OCI-LY7 (cell line): ENCODE measurements around the gene GRIK1. TPM values are rescaled to one million over a fixed set of nuclear protein-coding genes. Genes with fewer than 3 reads are reported as not detected.
"Not testable (repeated sequence)": the region's sequence is repeated elsewhere in the genome, so short reads cannot be mapped to it uniquely, and the experiment has no call there.

Source experiments
- BruUV-seq: library from RNA; stranded (reverse); fragments of 400-500 nt; replicated peaks from 2 replicates; lab custom pipeline; 2021; lab: Mats Ljungman, UMichigan
- CTCF ChIA-PET: fragments of 300-600 bp; sonication (Branson Sonifier 250); formaldehyde crosslinking; loops from one replicate; lab custom pipeline; 2022; ENCODE audit warnings: antibody characterized with exemption; ENCODE audit not compliant: unreplicated experiment; lab: Charles Lee
- POLR2A ChIA-PET: fragments of 300-600 bp; sonication (Branson Sonifier 250); formaldehyde crosslinking; loops from one replicate; lab custom pipeline; 2022; ENCODE audit warnings: antibody characterized with exemption; lab: Charles Lee
- DNase-seq: peaks from one replicate; pipeline ENCODE4 v3.0.0-alpha.2; 2015; ENCODE audit warnings: low spot score
- H2AFZ ChIP-seq: fragments of 200-600 bp; sonication (generic), shearing (Covaris generic); 2 replicates; pipeline ENCODE4 v1.6.1; 2014; ENCODE audit warnings: mild to moderate bottlenecking, antibody characterized with exemption, low read length, moderate library complexity
- H3K27ac ChIP-seq: fragments of 200-600 bp; sonication (generic); 2 replicates; pipeline ENCODE4 v1.5.1; 2014; ENCODE audit warnings: mixed run types, low read depth, mild to moderate bottlenecking, moderate library complexity, low read length, inconsistent platforms; ENCODE audit not compliant: poor library complexity, severe bottlenecking
- H3K36me3 ChIP-seq: fragments of 200-600 bp; sonication (generic); 2 replicates; pipeline ENCODE4 v1.6.1; 2014; ENCODE audit warnings: mild to moderate bottlenecking, antibody characterized with exemption, low read length, moderate library complexity, mixed read lengths; ENCODE audit not compliant: insufficient read depth
- H3K4me1 ChIP-seq: fragments of 200-600 bp; sonication (generic); 2 replicates; pipeline ENCODE4 v1.5.1; 2014; ENCODE audit warnings: mild to moderate bottlenecking, low read length; ENCODE audit not compliant: insufficient read depth, poor library complexity, severe bottlenecking
- H3K4me2 ChIP-seq: fragments of 200-600 bp; sonication (generic); 2 replicates; pipeline ENCODE4 v1.6.1; 2014; ENCODE audit warnings: mild to moderate bottlenecking, low read length
- H3K4me3 ChIP-seq: fragments of 200-600 bp; sonication (generic); 2 replicates; pipeline ENCODE4 v1.5.1; 2014; ENCODE audit warnings: mild to moderate bottlenecking, low read depth, low read length; ENCODE audit not compliant: poor library complexity, severe bottlenecking
- H3K79me2 ChIP-seq: fragments of 200-600 bp; sonication (generic); 2 replicates; pipeline ENCODE4 v1.6.1; 2016; ENCODE audit warnings: low read depth, mild to moderate bottlenecking, low read length, moderate library complexity, mixed read lengths; ENCODE audit not compliant: insufficient read depth
- H3K9me2 ChIP-seq: fragments of 200-600 bp; sonication (generic); 2 replicates; pipeline ENCODE4 v1.6.1; 2016; ENCODE audit warnings: mild to moderate bottlenecking, low read length, mixed read lengths; ENCODE audit not compliant: insufficient read depth
- H3K9me3 ChIP-seq: fragments of 200-600 bp; sonication (generic); 2 replicates; pipeline ENCODE4 v1.6.1; 2014; ENCODE audit warnings: mild to moderate bottlenecking, mixed run types, low read length, mixed read lengths
- H4K20me1 ChIP-seq: fragments of 200-600 bp; sonication (generic); 2 replicates; pipeline ENCODE4 v1.6.1; 2014; ENCODE audit warnings: mild to moderate bottlenecking, antibody characterized with exemption, low read length, moderate library complexity, mixed read lengths; ENCODE audit not compliant: insufficient read depth
- EZH2phosphoT487 ChIP-seq: fragments of 200-600 bp; sonication (generic); IDR thresholded peaks from 2 replicates; pipeline ENCODE4 v1.6.1; 2018; ENCODE audit warnings: low read depth, borderline replicate concordance, mild to moderate bottlenecking, mixed run types, antibody characterized with exemption, low read length, moderate library complexity, mixed read lengths
- intact Hi-C: fragments of 100-400 bp; cut with micrococcal nuclease; formaldehyde crosslinking; loops from one replicate; pipeline ENCODE4 v1.10.0; 2022; ENCODE audit not compliant: unreplicated experiment
- total RNA-seq, 2 experiments: library from RNA; depleted of rRNA in 1 of 2; stranded (reverse); fragments of >200 nt in 1 of 2; shearing (Covaris generic) in 1 of 2; gene quantifications; 2 replicates each; pipeline ENCODE4 v1.2.3, GENCODE V29; 2014 to 2022
- TF ChIP-seq, protein P1 (sequence below): fragments of 200-600 bp; sonication (generic); conservative IDR thresholded peaks from 2 replicates; pipeline ENCODE4 v1.5.1; 2014; ENCODE audit warnings: mild to moderate bottlenecking, antibody characterized with exemption, low read length, moderate library complexity, mixed read lengths

The GRIK1 gene
- total RNA-seq, 2 experiments from 2014 or later = 4.1 TPM; not detected in 1

DNA sequence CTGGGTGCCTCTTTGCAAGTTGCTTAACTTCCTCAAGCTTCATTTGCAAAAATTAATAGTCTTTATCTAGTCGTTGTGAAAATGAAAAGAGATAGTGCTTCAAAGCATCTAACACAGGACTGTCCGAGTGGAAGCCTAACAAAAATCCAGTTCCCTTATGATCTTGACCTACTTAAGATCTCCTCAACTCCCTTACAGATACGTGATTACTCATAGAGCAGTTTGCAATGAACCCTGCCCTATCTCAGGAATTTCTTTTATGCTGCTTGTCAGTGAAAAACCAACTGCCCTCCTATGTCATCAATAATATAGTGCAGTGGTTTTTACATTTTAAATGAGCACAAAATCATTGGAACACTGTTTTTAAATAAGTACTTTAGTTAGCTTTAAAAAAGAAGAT lies 326.8 kb downstream of the GRIK1 start:
- Histone ChIP-seq H3K9me3 (no peaks in the 10 kb centered on the region), H3K36me3 (no peaks in the 10 kb centered on the region), H2AFZ (no peak overlapping the region), H3K79me2 (no peaks in the 10 kb centered on the region), H3K4me2 (no peak overlapping the region), H4K20me1 (no peaks in the 10 kb centered on the region), H3K4me3 (no peak overlapping the region), H3K9me2 (no peaks in the 10 kb centered on the region), H3K4me1 (no peaks in the 10 kb centered on the region), H3K27ac (no peak overlapping the region)
- CTCF ChIA-PET = no interaction called here
- no TSS peak for BruUV-seq
- DNase-seq = no peak
- POLR2A ChIA-PET = interaction anchor here (1.3 kb wide), 1 partner anchor 12 kb away, joined by 5 read pairs; no protein-coding TSS in a partner anchor
- intact Hi-C loops = loop anchor here (10.0 kb wide), 1 partner anchor 58 kb away; no protein-coding TSS in a partner anchor
- no peak for TF ChIP-seq EZH2phosphoT487
- TF ChIP-seq, protein P1, sequence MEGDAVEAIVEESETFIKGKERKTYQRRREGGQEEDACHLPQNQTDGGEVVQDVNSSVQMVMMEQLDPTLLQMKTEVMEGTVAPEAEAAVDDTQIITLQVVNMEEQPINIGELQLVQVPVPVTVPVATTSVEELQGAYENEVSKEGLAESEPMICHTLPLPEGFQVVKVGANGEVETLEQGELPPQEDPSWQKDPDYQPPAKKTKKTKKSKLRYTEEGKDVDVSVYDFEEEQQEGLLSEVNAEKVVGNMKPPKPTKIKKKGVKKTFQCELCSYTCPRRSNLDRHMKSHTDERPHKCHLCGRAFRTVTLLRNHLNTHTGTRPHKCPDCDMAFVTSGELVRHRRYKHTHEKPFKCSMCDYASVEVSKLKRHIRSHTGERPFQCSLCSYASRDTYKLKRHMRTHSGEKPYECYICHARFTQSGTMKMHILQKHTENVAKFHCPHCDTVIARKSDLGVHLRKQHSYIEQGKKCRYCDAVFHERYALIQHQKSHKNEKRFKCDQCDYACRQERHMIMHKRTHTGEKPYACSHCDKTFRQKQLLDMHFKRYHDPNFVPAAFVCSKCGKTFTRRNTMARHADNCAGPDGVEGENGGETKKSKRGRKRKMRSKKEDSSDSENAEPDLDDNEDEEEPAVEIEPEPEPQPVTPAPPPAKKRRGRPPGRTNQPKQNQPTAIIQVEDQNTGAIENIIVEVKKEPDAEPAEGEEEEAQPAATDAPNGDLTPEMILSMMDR = no peak

DNA sequence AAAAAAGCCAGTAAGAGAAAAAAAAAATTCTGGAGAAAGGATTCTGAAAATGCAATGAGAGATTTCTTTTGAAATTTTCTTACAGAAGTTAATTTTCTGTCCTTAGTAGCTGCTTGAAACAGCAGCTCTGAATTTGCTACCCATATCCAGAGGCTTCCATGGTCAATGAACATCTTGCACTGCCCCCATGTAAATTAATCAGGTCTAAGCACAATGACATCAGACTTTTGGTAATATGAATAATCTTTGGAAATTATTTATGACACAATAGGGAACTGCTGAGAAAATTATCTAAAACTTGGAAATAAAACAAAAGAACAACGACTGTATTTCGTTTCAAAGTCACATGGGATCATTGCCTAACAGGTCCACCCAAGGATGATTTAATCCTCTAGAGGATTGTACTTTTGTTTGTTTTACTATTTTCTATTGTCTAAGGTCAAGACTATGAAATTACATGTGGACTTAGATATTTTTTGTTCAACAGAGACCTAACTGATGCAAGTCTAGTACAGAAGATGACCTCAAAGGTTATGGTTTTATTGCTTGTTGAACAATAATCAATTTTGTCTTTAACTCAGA lies 328.9 kb downstream of the GRIK1 start:
- ChIA-PET CTCF (no interaction called here), POLR2A (no interaction called here)
- intact Hi-C loops = loop anchor here (10.0 kb wide), 1 partner anchor 56 kb away; no protein-coding TSS in a partner anchor
- no peak overlapping the region for H2AFZ ChIP-seq
- H3K4me3 ChIP-seq = no peak overlapping the region
- TF ChIP-seq, protein P1 = no peak
- TF ChIP-seq EZH2phosphoT487 = no peak
- H3K4me1 ChIP-seq = no peaks in the 10 kb centered on the region
- H4K20me1 ChIP-seq = no peaks in the 10 kb centered on the region
- no peaks in the 10 kb centered on the region for H3K9me2 ChIP-seq
- H3K4me2 ChIP-seq = no peak overlapping the region
- BruUV-seq = no TSS peak
- H3K27ac ChIP-seq = no peak overlapping the region
- H3K36me3 ChIP-seq = no peaks in the 10 kb centered on the region
- no peak for DNase-seq
- no peaks in the 10 kb centered on the region for H3K9me3 ChIP-seq
- no peaks in the 10 kb centered on the region for H3K79me2 ChIP-seq

DNA sequence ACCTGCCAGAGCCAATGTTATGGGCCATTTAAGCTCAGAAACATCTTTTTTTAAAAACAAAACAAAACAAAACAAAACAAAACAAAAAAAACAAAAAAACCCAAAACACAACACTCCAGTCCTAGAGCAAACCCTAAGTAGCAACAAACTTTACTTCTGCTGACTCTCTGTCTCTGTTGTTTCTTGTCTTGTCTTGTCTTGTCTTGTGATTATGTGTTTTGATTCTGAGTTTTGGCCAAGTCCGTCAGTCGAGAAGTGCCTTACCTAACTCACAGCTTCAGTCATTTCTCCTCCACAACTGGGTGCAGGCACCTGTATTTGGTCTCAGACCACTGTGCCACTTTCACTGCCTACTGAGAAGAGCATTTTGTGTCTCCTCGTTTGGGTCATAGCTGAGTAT lies 333.2 kb downstream of the GRIK1 start:
- CTCF ChIA-PET = no interaction called here

DNA sequence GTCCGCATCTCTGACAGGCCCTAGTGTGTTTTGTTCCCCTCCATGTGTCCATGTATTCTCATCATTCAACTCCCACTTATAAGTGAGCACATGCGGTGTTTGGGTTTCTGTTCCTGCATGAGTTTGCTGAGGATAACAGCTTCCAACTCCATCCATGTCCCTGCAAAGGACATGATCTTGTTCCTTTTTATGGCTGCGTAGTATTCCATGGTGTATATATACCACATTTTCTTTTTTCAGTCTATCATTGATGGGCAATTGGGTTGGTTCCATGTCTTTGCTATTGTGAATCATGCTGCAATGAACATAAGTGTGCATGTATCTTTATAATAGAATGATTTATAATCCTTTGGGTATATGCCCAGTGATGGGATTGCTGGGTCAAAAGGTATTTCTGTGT lies 334.6 kb downstream of the GRIK1 start:
- H3K9me3 ChIP-seq, H4K20me1 ChIP-seq, CTCF ChIA-PET, BruUV-seq, H2AFZ ChIP-seq, H3K4me3 ChIP-seq, H3K4me1 ChIP-seq, intact Hi-C loops, H3K36me3 ChIP-seq, DNase-seq, H3K27ac ChIP-seq, H3K79me2 ChIP-seq, POLR2A ChIA-PET, H3K4me2 ChIP-seq, H3K9me2 ChIP-seq: not testable (repeated sequence)

More for the DNA sequence above, 333.2 kb downstream of the GRIK1 start:
- no peak overlapping the region for H3K27ac ChIP-seq
- no TSS peak for BruUV-seq
- H3K9me3 ChIP-seq = no peaks in the 10 kb centered on the region
- no peaks in the 10 kb centered on the region for H3K4me1 ChIP-seq
- H2AFZ ChIP-seq = no peak overlapping the region
- no peaks in the 10 kb centered on the region for H3K79me2 ChIP-seq
- intact Hi-C loops = no loop called here
- H3K4me3 ChIP-seq = no peak overlapping the region
- POLR2A ChIA-PET = no interaction called here
- DNase-seq = no peak
- H3K9me2 ChIP-seq = no peaks in the 10 kb centered on the region
- H3K4me2 ChIP-seq = no peak overlapping the region
- no peaks in the 10 kb centered on the region for H4K20me1 ChIP-seq
- TF ChIP-seq EZH2phosphoT487 = no peak
- TF ChIP-seq, protein P1 = no peak
- no peaks in the 10 kb centered on the region for H3K36me3 ChIP-seq
